ENCODE data around the gene SLCO2B1.

The SLCO2B1 gene

GRCh38 chr11:75194147-75194546 is 43.2 kb downstream of the SLCO2B1 start:
- DNase-seq (ENCODE audit: low spot score) = no peak
- TF ChIP-seq CTCF (IDR thresholded peaks at IDR 0.05; ENCODE audit: borderline replicate concordance, control extremely low read depth, extremely low read depth, insufficient read depth, missing control alignments) = no peak

GRCh38 chr11:75195167-75195962 is 44.5 kb downstream of the SLCO2B1 start:
- no peak for TF ChIP-seq CTCF (IDR thresholded peaks at IDR 0.05; ENCODE audit: borderline replicate concordance, control extremely low read depth, extremely low read depth, insufficient read depth, missing control alignments)
- in situ Hi-C loops (cut with MboI; ENCODE audit: low sequenced_read_pairs, unreplicated experiment) = no loop called here
- no peak for DNase-seq (ENCODE audit: low spot score)

More at GRCh38 chr11:75194147-75194546, 43.2 kb downstream of the SLCO2B1 start:
- in situ Hi-C loops (cut with MboI; ENCODE audit: low sequenced_read_pairs, unreplicated experiment) = no loop called here

GRCh38 chr11:75196426-75196825 is 45.5 kb downstream of the SLCO2B1 start:
- in situ Hi-C loops (cut with MboI; ENCODE audit: low sequenced_read_pairs, unreplicated experiment) = no loop called here
- no peak for DNase-seq (ENCODE audit: low spot score)
- TF ChIP-seq CTCF (IDR thresholded peaks at IDR 0.05; ENCODE audit: borderline replicate concordance, control extremely low read depth, extremely low read depth, insufficient read depth, missing control alignments) = no peak

DNA sequence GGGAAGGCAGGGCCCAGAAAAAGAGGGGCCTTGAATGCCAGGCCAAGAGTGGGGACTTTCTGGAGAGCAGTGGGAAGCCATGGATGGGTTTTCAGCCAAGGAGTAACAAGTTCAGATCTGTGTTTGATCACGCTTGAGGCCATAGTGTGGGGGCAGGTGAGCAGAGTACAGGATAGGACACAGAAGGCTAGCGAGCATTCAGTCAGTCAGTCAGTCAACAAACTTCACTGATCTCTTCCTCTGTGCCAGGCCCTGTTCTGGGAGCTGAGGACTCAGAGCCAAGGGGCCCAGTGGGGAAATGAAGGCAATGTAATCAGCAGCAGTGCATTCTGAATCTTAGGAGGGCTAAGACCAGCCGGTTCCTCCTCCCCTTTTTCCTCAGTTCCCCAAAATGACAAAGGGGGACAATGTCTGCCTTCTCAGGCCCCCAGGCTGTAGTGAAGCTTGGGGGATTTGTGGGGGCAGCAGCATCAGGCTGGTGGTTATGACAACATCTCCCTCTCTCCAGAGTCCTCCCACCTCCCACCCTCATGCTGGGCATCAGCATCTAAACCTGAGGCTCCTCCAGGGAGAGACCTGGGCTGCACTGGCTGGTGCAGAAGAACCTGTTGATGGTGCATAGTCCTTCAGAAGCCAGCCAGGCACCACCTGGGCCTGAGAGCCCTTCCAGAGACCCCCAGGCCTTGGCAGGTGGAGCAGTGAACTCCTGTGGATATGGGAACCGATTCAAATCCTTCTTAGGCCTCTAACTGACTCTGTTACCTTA is 46.8 kb downstream of the SLCO2B1 start:
- TF ChIP-seq CTCF (IDR thresholded peaks at IDR 0.05; ENCODE audit: borderline replicate concordance, control extremely low read depth, extremely low read depth, insufficient read depth, missing control alignments) = no peak
- in situ Hi-C loops (cut with MboI; ENCODE audit: low sequenced_read_pairs, unreplicated experiment) = no loop called here
- DNase-seq (ENCODE audit: low spot score) = no peak

GRCh38 chr11:75198278-75198973 is 47.5 kb downstream of the SLCO2B1 start:
- in situ Hi-C loops (cut with MboI; ENCODE audit: low sequenced_read_pairs, unreplicated experiment) = no loop called here

More at GRCh38 chr11:75198278-75198973, 47.5 kb downstream of the SLCO2B1 start:
- no peak for DNase-seq (ENCODE audit: low spot score)
- TF ChIP-seq CTCF (IDR thresholded peaks at IDR 0.05; ENCODE audit: borderline replicate concordance, control extremely low read depth, extremely low read depth, insufficient read depth, missing control alignments) = no peak
